Measurements from ENCODE around the gene MYO1G. TPM values are rescaled to one million over a fixed set of nuclear protein-coding genes. Genes with fewer than 3 reads are reported as not detected.

The MYO1G gene
- total RNA-seq, 4 donors from 2014 or later = 0.82 to 7.8 (median 2.8) TPM

DNA sequence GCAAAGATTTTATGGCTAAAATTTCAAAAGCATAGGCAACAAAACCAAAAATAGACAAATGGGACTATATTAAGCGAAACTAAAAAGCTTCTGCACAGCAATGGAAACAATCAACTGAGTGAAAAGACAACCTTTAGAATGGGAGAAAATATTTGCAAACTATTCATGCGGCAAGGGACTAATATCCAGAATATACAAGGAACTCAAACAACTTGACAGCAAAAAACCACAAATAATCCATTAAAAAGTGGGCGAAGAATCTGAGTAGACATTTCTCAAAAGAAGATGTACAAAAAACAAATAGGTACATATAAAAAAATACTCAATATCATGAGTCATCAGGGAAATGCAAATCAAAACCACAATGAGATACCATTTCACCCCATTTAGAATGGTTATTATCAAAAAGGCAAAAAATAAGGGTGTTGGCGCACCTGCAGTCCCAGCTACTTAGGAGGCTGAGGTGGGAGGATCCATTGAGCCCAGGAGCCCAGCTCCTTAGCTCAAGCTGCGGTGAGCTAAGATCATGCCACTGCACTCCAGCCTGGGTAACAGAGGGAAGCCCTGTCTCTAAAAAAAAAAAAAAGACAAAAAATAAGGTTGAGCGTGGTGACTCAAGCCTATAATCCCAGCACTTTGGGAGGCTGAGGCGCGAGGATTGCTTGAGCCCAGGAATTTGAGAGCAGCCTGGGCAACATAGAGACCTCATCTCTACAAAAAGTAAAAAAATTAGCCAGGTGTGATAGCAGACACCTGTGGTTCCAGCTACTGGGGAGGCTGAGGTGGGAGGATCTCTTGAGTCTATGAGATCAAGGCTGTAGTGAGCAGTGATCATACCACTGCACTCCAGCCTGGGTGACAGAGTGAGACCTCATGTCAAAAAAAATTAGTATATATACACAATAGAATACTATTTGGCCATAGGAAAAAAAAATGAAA is 17.0 kb upstream of the MYO1G start:
- TF ChIP-seq, protein P1, sequence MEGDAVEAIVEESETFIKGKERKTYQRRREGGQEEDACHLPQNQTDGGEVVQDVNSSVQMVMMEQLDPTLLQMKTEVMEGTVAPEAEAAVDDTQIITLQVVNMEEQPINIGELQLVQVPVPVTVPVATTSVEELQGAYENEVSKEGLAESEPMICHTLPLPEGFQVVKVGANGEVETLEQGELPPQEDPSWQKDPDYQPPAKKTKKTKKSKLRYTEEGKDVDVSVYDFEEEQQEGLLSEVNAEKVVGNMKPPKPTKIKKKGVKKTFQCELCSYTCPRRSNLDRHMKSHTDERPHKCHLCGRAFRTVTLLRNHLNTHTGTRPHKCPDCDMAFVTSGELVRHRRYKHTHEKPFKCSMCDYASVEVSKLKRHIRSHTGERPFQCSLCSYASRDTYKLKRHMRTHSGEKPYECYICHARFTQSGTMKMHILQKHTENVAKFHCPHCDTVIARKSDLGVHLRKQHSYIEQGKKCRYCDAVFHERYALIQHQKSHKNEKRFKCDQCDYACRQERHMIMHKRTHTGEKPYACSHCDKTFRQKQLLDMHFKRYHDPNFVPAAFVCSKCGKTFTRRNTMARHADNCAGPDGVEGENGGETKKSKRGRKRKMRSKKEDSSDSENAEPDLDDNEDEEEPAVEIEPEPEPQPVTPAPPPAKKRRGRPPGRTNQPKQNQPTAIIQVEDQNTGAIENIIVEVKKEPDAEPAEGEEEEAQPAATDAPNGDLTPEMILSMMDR (IDR thresholded peaks at IDR 0.05; ENCODE audit: low read depth) = no peak

GRCh38 chr7:44994877-44995554 is 16.2 kb upstream of the MYO1G start:
- TF ChIP-seq, protein P1 (IDR thresholded peaks at IDR 0.05; ENCODE audit: low read depth) = no peak

GRCh38 chr7:44990109-44991023 is 11.6 kb upstream of the MYO1G start:
- TF ChIP-seq, protein P1 (IDR thresholded peaks at IDR 0.05; ENCODE audit: low read depth) = no peak

GRCh38 chr7:44989132-44989531 is 10.3 kb upstream of the MYO1G start:
- TF ChIP-seq, protein P1 (IDR thresholded peaks at IDR 0.05; ENCODE audit: low read depth) = no peak

DNA sequence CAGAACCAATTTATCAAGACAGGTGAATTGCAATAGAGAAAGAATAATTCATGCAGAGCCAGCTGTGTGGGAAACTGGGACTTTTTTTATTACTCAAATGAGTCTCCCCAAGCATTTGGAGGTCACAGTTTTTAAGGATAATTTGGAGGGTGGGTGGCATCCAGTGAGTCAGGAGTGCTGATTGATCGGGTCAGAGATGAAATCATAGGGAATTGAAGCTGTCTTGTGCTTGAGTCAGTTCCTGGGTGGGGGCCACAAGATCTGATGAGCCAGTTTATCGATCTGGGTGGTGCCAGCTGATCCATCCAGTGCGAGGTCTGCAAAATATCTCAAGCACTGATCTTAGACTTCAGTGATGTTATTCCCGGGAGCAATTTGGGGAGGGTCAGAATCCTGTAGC is 9.9 kb upstream of the MYO1G start:
- TF ChIP-seq, protein P1 (IDR thresholded peaks at IDR 0.05; ENCODE audit: low read depth) = no peak

- TF ChIP-seq, protein P1 (IDR thresholded peaks at IDR 0.05; ENCODE audit: low read depth) = no peak
Measured at GRCh38 chr7:44987996-44988395, 9.2 kb upstream of the MYO1G start.

Data from subcutaneous adipose tissue (tissue), 4 donors.